CD4-positive, alpha-beta T cell treated with Interleukin-6 at 100 ng/mL for 8 hours (primary cell): ENCODE results near the gene RNU1-4.
"Not testable (repeated sequence)": the region's sequence is repeated elsewhere in the genome, so short reads cannot be mapped to it uniquely, and the experiment has no call there.

Experiments
- DNase-seq: peaks from one replicate; pipeline ENCODE4 v3.0.0-alpha.2; 2020; ENCODE audit warnings: mixed read lengths, low spot score

The RNU1-4 gene

DNA sequence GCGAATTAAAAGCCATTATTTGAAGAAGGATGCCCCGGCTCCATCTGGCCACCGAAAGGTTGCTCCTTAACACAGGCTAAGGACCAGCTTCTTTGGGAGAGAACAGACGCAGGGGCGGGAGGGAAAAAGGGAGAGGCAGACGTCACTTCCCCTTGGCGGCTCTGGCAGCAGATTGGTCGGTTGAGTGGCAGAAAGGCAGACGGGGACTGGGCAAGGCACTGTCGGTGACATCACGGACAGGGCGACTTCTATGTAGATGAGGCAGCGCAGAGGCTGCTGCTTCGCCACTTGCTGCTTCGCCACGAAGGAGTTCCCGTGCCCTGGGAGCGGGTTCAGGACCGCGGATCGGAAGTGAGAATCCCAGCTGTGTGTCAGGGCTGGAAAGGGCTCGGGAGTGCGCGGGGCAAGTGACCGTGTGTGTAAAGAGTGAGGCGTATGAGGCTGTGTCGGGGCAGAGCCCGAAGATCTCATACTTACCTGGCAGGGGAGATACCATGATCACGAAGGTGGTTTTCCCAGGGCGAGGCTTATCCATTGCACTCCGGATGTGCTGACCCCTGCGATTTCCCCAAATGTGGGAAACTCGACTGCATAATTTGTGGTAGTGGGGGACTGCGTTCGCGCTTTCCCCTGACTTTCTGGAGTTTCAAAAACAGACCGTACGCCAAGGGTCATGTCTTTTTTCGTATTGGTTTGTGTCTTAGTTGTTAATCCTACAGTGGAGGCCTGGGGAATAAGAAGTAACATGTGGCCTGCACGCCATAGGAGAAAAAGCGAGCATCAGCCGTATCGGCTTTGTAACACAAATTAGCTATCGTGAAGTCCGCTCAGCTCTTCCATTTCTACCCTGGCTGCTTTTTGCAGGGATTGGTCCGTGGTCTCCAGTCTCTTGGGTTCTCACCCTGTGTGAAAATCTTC lies at the start of gene RNU1-4:
Gene RNU1-4, plus strand, starts transcription at position 470 of the 918 bp plus-strand sequence.
- DNase-seq, result not testable (repeated sequence)

GRCh38 chr1:16690971-16691682 lies 49.2 kb upstream of the RNU1-4 start:
- not testable (repeated sequence) for DNase-seq

- DNase-seq, result not testable (repeated sequence)
Measured at GRCh38 chr1:16692283-16692682, 48.0 kb upstream of the RNU1-4 start.

DNA sequence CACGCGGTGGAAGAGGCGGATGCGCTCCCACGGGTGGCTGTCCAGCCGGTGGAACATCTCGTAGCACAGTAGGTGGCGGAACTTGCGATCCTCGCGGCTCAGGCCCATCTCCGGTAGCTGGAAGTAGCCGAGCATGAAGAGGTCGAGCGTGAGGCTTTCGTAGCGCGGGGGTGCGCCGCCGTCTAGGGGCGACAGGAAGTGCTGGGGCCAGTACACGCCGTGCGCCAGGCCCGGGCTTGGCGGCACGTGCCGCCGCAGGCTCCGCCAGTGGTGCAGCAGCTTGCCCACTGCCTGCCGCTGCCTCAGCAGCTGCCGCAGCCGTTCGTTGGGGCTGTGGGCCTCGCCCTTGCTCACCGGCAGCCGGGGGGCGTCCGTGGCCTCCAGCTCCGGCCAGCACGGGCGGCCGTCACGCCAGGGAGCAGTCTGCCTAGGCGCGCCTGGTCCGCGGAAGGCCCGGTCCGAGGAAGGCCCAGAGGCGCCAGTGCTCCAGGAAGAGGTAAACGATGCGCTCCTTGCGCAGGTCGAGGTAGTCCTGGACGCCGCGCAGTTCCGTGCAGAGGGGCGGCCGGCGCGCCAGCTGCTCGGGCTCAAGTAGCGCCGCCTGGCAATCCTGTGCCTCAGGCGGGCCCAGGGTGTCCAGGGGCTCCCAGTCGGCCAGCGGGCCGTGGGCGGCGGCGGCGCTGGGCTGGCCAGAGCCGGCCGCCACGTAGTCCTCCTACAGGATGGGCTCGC lies 47.4 kb upstream of the RNU1-4 start:
- DNase-seq, result not testable (repeated sequence)

DNA sequence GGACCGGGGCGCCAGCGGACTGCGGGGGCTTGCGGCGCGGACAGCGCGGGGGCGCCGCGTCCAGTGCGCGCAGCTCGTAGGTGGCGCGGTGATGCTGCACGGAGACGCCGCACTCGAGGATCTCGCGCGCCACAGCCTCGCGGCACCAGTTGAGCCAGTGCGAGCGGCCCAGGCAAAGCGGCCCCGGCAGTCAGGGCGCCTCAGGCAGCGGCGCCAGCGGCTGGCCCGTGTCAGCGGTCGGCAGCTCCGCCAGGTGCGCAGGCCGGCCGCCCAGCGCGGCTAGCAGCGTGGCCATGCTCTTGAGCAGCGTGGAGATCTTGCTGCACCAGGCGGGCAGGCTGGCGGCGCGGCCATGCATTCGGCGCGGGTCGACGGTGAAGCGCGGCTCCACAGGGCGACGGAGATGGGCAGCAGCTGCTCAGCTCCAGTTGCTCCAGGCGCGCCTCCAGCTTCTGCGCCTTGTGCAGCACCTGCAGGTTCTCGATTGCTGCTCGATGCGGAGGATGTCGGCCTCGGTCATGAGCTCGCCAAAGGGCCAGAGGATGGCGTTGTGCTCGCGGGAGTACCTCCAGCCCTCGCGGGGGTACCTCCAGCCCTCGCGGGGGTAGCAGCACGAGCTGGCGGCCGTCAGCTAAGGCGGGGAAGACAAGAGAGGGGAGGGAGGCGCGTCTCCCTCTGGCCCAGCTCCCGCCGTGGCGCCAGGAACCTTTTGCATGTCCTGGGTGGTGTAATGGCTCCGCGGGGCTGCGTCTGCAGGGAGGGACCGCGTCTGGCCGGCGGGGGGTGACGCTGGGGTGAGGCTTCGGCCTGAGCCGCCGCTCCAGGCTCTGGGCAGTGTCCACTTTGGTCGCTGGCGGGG lies 46.6 kb upstream of the RNU1-4 start:
- DNase-seq, result not testable (repeated sequence)

DNA sequence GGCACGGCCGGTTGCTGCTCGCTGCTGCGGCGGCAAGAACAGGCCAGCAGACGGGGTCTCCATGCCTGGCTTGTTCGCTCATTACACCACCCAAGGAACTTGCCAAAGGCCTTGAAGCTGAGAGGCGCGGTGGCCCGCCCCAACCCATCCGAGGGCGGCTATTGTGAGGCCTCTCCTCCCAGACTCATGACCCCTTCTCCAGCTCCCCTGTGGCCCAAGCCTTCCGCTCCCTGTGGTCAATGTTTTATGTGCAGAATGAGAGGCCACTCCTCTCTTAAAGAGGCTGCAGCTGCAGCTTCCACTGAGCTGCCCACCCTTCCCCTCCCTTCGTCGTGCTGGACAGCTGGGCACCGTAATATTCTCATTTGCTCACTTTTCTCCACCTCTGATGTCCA lies 46.0 kb upstream of the RNU1-4 start:
- not testable (repeated sequence) for DNase-seq

DNA sequence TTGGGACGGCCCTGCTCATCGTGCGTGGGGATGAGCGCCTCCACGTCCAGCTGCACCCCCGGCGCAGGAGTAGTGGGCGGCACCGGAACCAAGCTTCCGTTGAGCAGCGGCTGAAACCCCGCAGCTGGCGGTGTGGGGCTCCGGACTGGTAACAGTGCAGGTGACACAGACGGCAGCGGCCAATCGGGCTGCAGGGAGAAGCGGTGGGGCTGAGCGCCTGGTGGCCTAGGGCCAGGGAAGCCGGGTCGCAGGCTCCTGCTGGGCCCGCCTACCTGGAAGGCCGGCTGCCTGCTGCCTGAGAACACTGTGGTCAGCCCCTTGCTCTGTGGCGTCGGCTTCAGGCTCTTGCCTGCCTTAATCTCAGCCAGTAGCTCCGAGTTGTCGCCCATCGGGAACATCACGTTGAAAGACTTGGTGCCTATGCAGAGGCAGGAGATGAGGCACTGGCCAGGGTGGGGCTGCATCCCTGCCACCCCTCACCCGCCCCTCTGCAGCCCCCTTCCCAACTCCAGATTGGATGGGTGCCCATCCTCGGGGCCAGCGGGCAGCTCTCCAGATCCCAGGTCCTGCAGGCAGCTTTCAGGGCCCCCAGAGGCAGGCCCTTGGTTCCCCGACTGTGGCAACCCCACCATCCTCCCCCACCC lies 43.7 kb upstream of the RNU1-4 start:
- DNase-seq, result not testable (repeated sequence)

GRCh38 chr1:16697152-16697551 lies 43.2 kb upstream of the RNU1-4 start:
- not testable (repeated sequence) for DNase-seq

DNA sequence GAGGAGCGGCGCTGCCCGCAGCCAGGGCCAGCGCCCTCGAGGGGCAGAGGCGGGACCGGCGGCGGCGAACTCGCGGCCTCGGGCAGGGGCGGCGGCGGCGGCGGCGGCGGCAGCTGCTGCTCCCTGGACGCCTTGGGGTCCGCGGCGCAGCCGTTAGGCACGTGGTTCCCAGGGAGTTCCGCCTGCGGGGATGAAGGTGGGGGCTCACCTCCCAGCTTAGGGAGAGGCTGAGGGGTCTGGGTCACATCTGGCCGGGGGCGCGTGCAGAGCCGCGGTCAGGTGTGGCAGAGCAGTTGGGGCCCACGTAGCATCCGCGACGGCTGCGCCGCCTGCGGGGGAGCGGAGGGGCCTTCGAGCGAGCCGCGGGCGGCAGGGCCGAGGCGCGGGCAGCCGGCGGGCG lies 40.9 kb upstream of the RNU1-4 start:
- DNase-seq, result not testable (repeated sequence)

DNA sequence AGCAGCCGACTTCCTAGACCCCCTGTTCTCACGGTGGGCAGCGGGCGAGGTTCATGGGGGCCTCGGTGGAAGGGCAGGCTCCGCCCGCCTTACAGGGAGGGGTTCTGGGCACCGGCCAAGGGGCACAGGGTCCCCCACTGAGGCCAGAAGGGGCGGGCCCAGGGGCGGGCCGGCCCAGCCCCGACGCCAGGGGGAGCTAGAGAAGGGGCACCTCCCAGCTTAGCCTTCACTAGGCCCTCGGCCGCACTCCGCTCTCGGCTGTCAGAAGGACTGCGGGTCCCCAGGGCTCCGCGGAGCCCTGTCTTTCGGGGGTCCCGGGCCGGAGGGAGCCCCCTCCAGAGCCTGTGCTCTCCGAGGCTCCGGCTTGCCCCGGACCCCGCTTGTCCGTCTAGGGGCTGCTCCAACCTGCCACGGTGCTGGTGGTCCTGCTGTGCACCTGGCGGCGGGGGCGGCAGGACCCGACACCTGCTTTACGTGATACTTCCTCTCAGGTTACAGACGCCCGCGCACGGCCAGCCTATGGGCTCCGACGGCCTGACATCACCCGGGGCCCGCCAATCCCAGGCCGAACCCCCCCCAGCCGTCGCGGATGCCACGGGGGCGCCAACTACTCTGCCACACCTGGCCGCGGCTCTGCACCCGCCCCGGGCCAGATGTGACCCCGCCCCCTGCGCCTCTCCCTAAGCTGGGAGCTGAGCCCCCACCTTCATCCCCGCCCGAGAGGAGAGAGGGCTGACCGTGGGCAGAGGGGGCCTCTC lies 40.0 kb upstream of the RNU1-4 start:
- DNase-seq, result not testable (repeated sequence)

GRCh38 chr1:16701189-16701588 lies 39.1 kb upstream of the RNU1-4 start:
- not testable (repeated sequence) for DNase-seq

DNA sequence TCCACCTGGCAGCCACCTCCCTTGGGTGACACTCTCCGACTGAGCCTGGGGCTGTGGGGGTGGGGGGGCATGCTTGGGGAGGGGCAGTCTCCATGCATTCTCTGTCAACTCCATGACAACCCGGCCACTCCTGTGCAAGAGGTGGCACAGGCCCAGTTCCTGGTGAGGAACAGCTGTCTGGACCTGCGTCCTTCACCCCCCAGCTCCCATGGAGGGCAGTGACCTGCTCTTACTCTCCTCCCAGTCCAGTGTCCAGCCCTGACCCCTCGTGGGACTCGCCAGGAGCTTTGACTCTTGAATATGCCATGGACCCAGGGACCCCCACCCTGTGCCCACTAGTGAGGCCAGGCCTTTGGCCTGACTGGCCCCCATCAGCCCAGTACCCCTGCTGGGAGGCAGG lies 38.0 kb upstream of the RNU1-4 start:
- not testable (repeated sequence) for DNase-seq

GRCh38 chr1:16703141-16703540 lies 37.2 kb upstream of the RNU1-4 start:
- DNase-seq, result not testable (repeated sequence)

GRCh38 chr1:16703602-16704001 lies 36.7 kb upstream of the RNU1-4 start:
- not testable (repeated sequence) for DNase-seq

DNA sequence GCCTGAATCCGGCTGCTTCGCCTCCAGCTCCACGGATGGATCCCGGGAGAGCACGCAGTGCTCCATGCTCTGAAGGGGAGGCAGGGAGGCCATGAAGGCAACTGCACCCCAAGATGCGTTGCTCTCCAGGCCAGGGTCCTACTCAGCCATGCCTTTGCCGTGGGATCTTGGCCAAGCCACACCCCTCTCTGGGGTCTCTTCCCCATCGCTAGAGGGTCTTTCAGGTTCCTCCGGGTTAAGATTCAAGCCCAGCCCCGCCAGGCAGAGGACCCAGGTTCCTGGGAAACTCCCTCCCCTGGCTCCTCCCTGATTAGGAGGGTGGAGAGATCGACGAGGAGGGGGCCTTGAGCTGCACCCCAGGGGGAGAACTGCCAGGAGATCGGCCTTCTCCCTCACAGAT lies 36.2 kb upstream of the RNU1-4 start:
- not testable (repeated sequence) for DNase-seq

GRCh38 chr1:16704502-16705100 lies 35.7 kb upstream of the RNU1-4 start:
- not testable (repeated sequence) for DNase-seq

- not testable (repeated sequence) for DNase-seq
Measured at GRCh38 chr1:16706302-16706701, 34.0 kb upstream of the RNU1-4 start.

GRCh38 chr1:16707130-16708093 lies 32.9 kb upstream of the RNU1-4 start:
- not testable (repeated sequence) for DNase-seq
